Keratinocyte (primary cell): Measurements from ENCODE around the gene CNN1. TPM values are rescaled to one million over a fixed set of nuclear protein-coding genes. Genes with fewer than 3 reads are reported as not detected.

Experiments used
- DNase-seq: peaks from one replicate; pipeline ENCODE4 v3.0.0-alpha.2; 2011; ENCODE audit warnings: low read depth, missing footprints, low spot score
- FAIRE-seq: peaks from 2 replicates; lab custom pipeline; 2011; peaks lifted over from hg19 to GRCh38; lab: Jason Lieb, UNC
- H2AFZ ChIP-seq: 2 replicates; pipeline ENCODE4 v1.6.0; 2012; ENCODE audit warnings: low read length, control low read depth, inconsistent platforms; ENCODE audit not compliant: control insufficient read depth
- H3K27ac ChIP-seq: 2 replicates; pipeline ENCODE4 v1.5.1; 2011; ENCODE audit warnings: low read length; ENCODE audit not compliant: control insufficient read depth, insufficient read depth
- H3K27me3 ChIP-seq: 3 replicates; pipeline ENCODE4 v1.6.0; 2011; ENCODE audit warnings: low read length; ENCODE audit not compliant: control insufficient read depth, insufficient read depth; ENCODE audit errors: extremely low read depth
- H3K36me3 ChIP-seq, 2 experiments: 2 replicates in 1 of 2; 3 replicates in 1 of 2; pipeline ENCODE4 v1.5.1; 2011; ENCODE audit warnings: low read length in 2 of 2, mild to moderate bottlenecking in 1 of 2; ENCODE audit not compliant: control insufficient read depth in 2 of 2, insufficient read depth in 2 of 2; ENCODE audit errors: extremely low read depth in 1 of 2
- H3K4me1 ChIP-seq: 3 replicates; pipeline ENCODE4 v1.5.1; 2011; ENCODE audit warnings: low read length; ENCODE audit not compliant: control insufficient read depth, insufficient read depth; ENCODE audit errors: extremely low read depth
- H3K4me2 ChIP-seq: 3 replicates; pipeline ENCODE4 v1.6.0; 2011; ENCODE audit warnings: low read depth, low read length; ENCODE audit not compliant: control insufficient read depth, insufficient read depth; ENCODE audit errors: extremely low read depth
- H3K4me3 ChIP-seq, 3 experiments: fragments of 200-600 bp in 1 of 3; sonication (generic) in 1 of 3; 2 replicates in 2 of 3; 3 replicates in 1 of 3; pipeline ENCODE4 v1.5.1; 2011 to 2016; ENCODE audit warnings: low read length in 3 of 3, mild to moderate bottlenecking in 3 of 3, control low read depth in 2 of 3, inconsistent platforms in 1 of 3, low read depth in 1 of 3, mixed read lengths in 1 of 3, mixed run types in 1 of 3, moderate library complexity in 1 of 3; ENCODE audit not compliant: control insufficient read depth in 2 of 3, insufficient read depth in 2 of 3; ENCODE audit errors: extremely low read depth in 1 of 3
- H3K79me2 ChIP-seq: 2 replicates; pipeline ENCODE4 v1.6.0; 2012; ENCODE audit warnings: low read length; ENCODE audit not compliant: control insufficient read depth, insufficient read depth
- H3K9ac ChIP-seq: 3 replicates; pipeline ENCODE4 v1.6.0; 2011; ENCODE audit warnings: low read length; ENCODE audit not compliant: control insufficient read depth, insufficient read depth; ENCODE audit errors: extremely low read depth
- H3K9me1 ChIP-seq: 3 replicates; pipeline ENCODE4 v1.6.0; 2011; ENCODE audit warnings: low read length; ENCODE audit not compliant: control insufficient read depth, insufficient read depth; ENCODE audit errors: extremely low read depth
- H3K9me3 ChIP-seq: 2 replicates; pipeline ENCODE4 v1.5.1; 2012; ENCODE audit warnings: low read depth, low read length; ENCODE audit not compliant: control insufficient read depth
- H4K20me1 ChIP-seq: 3 replicates; pipeline ENCODE4 v1.6.0; 2011; ENCODE audit warnings: low read length; ENCODE audit not compliant: control insufficient read depth, insufficient read depth; ENCODE audit errors: extremely low read depth
- CTCF ChIP-seq, 3 experiments: IDR thresholded peaks in 1 of 3; conservative IDR thresholded peaks in 1 of 3; optimal IDR thresholded peaks in 1 of 3; 2 replicates in 2 of 3; 3 replicates in 1 of 3; pipeline versions ENCODE3 to v1.5.1; 2011; ENCODE audit warnings: low read length in 3 of 3, mild to moderate bottlenecking in 3 of 3, moderate library complexity in 2 of 3, control low read depth in 1 of 3, inconsistent platforms in 1 of 3; ENCODE audit not compliant: insufficient read depth in 2 of 3; ENCODE audit errors: extremely low read depth in 1 of 3
- EZH2 ChIP-seq: IDR thresholded peaks from one replicate; pipeline ENCODE4 v1.6.1; 2012; ENCODE audit warnings: inconsistent platforms, mild to moderate bottlenecking, low read length, moderate library complexity
- dilution Hi-C: fragments of 300-500 bp; cut with MboI; formaldehyde crosslinking; loops from one replicate; pipeline ENCODE4 v1.7.0; 2020; ENCODE audit warnings: low sequenced_read_pairs; ENCODE audit not compliant: extremely low pct_ligation_motif_present
- polyA plus RNA-seq, 5 experiments: library from polyadenylated mRNA; depleted of rRNA in 3 of 5; stranded (reverse) in 3 of 5; stranded (forward) in 1 of 5; unstranded in 1 of 5; fragments of >200 nt; gene quantifications; 1 replicate in 1 of 5; 2 replicates in 3 of 5; 3 replicates in 1 of 5; pipeline versions ENCODE4 v1.2.1 to v1.2.3, GENCODE V29; 2011 to 2012; ENCODE audit warnings: missing spikeins in 2 of 5, low read depth in 1 of 5, low replicate concordance in 1 of 5

The CNN1 gene
- polyA plus RNA-seq, 1 donor (not counting 4 experiments of a cell fraction or from before 2014, with no cell fraction given): not detected

- Histone ChIP-seq H3K4me2 (no peak overlapping the region), H3K9me3 (no peaks in the 10 kb centered on the region), H3K4me3 (no peak overlapping the region), H4K20me1 (no peaks in the 10 kb centered on the region), H3K4me1 (peaks cover 21% of the 10 kb centered on the region), H3K9ac (no peak overlapping the region), H3K9me1 (peaks cover 3% of the 10 kb centered on the region), H3K27me3 (no peaks in the 10 kb centered on the region), H3K27ac (no peak overlapping the region), H2AFZ (no peak overlapping the region), H3K36me3 (no peaks in the 10 kb centered on the region), H3K79me2 (peaks cover 10% of the 10 kb centered on the region)
- TF ChIP-seq CTCF (optimal IDR thresholded peaks at IDR 0.05 in 1 of 3, IDR thresholded peaks at IDR 0.05 in 1 of 3, conservative IDR thresholded peaks at IDR 0.05 in 1 of 3; ENCODE audit: extremely low read depth in 1 of 3, insufficient read depth in 2 of 3, low read length in 3 of 3): peak; percentile 30 to 66 (median 45)
- TF ChIP-seq EZH2: no peak
- DNase-seq (peak; percentile 67), FAIRE-seq (no peak)
- dilution Hi-C loops: no loop called here
Measured at GRCh38 chr19:11530432-11530831, 8.2 kb upstream of the CNN1 start.

GRCh38 chr19:11534538-11534937 lies 4.1 kb upstream of the CNN1 start:
- Histone ChIP-seq H3K4me1 (peaks cover 14% of the 10 kb centered on the region), H3K4me2 (no peak overlapping the region), H3K27me3 (peaks cover 5% of the 10 kb centered on the region), H3K79me2 (no peaks in the 10 kb centered on the region), H3K36me3 (no peaks in the 10 kb centered on the region), H4K20me1 (no peaks in the 10 kb centered on the region), H3K9me1 (no peaks in the 10 kb centered on the region), H3K9me3 (no peaks in the 10 kb centered on the region), H3K4me3 (no peak overlapping the region), H3K9ac (no peak overlapping the region), H3K27ac (no peak overlapping the region), H2AFZ (no peak overlapping the region)
- dilution Hi-C loops: no loop called here
- TF ChIP-seq EZH2 (no peak), CTCF (optimal IDR thresholded peaks at IDR 0.05 in 1 of 3, IDR thresholded peaks at IDR 0.05 in 1 of 3, conservative IDR thresholded peaks at IDR 0.05 in 1 of 3; ENCODE audit: extremely low read depth in 1 of 3, insufficient read depth in 2 of 3, low read length in 3 of 3) (no peak)
- FAIRE-seq: no peak
- DNase-seq: no peak
